WTC11 (cell line): ENCODE data around the gene HPCAL1. TPM values are rescaled to one million over a fixed set of nuclear protein-coding genes. Genes with fewer than 3 reads are reported as not detected.

Experiments
- ATAC-seq: fragments of 200-7000 bp; cut with Tn5 transposase; 2 replicates; pipeline ENCODE4 v1.10.0; 2021; ENCODE audit warnings: mild to moderate bottlenecking, moderate library complexity
- CTCF ChIA-PET: fragments of 300-600 bp; sonication (Branson Sonifier 250); formaldehyde crosslinking; loops from one replicate; lab custom pipeline; 2021; ENCODE audit warnings: antibody characterized with exemption; lab: Charles Lee
- POLR2A ChIA-PET: fragments of 350-600 bp; sonication (Branson Sonifier 250); formaldehyde crosslinking; loops from one replicate; lab custom pipeline; 2021; ENCODE audit warnings: antibody characterized with exemption; lab: Charles Lee
- DNase-seq: peaks from one replicate; pipeline ENCODE4 v3.0.0; 2021; ENCODE audit warnings: low spot score
- H3K27ac Mint-ChIP-seq: 2 replicates; pipeline ENCODE4 v1.8.0; 2021; ENCODE audit warnings: mixed read lengths
- H3K27me3 Mint-ChIP-seq: 2 replicates; pipeline ENCODE4 v1.8.0; 2021; ENCODE audit warnings: low read depth, mild to moderate bottlenecking, moderate library complexity, mixed read lengths
- H3K36me3 Mint-ChIP-seq: 2 replicates; pipeline ENCODE4 v1.8.0; 2021; ENCODE audit warnings: mixed read lengths
- H3K4me1 Mint-ChIP-seq: 2 replicates; pipeline ENCODE4 v1.8.0; 2022; ENCODE audit warnings: mixed read lengths
- H3K4me3 Mint-ChIP-seq: 2 replicates; pipeline ENCODE4 v1.8.0; 2021; ENCODE audit warnings: mild to moderate bottlenecking, moderate library complexity, mixed read lengths
- H3K9me3 Mint-ChIP-seq: 2 replicates; pipeline ENCODE4 v1.8.0; 2021; ENCODE audit warnings: mixed read lengths
- CREM ChIP-seq: sonication (generic); formaldehyde crosslinking; IDR thresholded peaks from 2 replicates; pipeline ENCODE4 v1.8.1; 2022; ENCODE audit warnings: mild to moderate bottlenecking, missing genetic modification reagents, moderate library complexity
- ELF4 ChIP-seq: sonication (generic); formaldehyde crosslinking; IDR thresholded peaks from 2 replicates; pipeline ENCODE4 v1.8.1; 2022; ENCODE audit warnings: low read depth, mild to moderate bottlenecking, moderate library complexity, missing genetic modification reagents
- EMX1 ChIP-seq: fragments of 250-450 bp; sonication (Bioruptor Pico); IDR thresholded peaks from 2 replicates; pipeline ENCODE4 v1.8.0; 2021; ENCODE audit warnings: mild to moderate bottlenecking
- ESRRA ChIP-seq: sonication (generic); formaldehyde crosslinking; IDR thresholded peaks from 2 replicates; pipeline ENCODE4 v1.8.1; 2022; ENCODE audit warnings: mild to moderate bottlenecking, missing genetic modification reagents, borderline replicate concordance
- FOXK1 ChIP-seq: sonication (generic); formaldehyde crosslinking; IDR thresholded peaks from 2 replicates; pipeline ENCODE4 v1.8.0; 2022; ENCODE audit warnings: mild to moderate bottlenecking, moderate library complexity, missing genetic modification reagents
- GTF2I ChIP-seq: fragments of 250-450 bp; sonication (Bioruptor Pico); conservative IDR thresholded peaks from 2 replicates; pipeline ENCODE4 v1.4.0; 2021; ENCODE audit warnings: mild to moderate bottlenecking
- NR1H2 ChIP-seq: sonication (generic); formaldehyde crosslinking; IDR thresholded peaks from 2 replicates; pipeline ENCODE4 v1.9.0; 2021; ENCODE audit warnings: mild to moderate bottlenecking, moderate library complexity, missing genetic modification reagents
- SP1 ChIP-seq: sonication (generic); formaldehyde crosslinking; conservative IDR thresholded peaks from 2 replicates; pipeline ENCODE4 v1.8.1; 2022; ENCODE audit warnings: missing genetic modification reagents
- TCF7 ChIP-seq: sonication (generic); formaldehyde crosslinking; IDR thresholded peaks from 2 replicates; pipeline ENCODE4 v1.8.0; 2022; ENCODE audit warnings: mild to moderate bottlenecking, low read depth, missing genetic modification reagents, moderate library complexity
- ZNF219 ChIP-seq: sonication (generic); formaldehyde crosslinking; IDR thresholded peaks from 2 replicates; pipeline ENCODE4 v1.8.0; 2023; ENCODE audit warnings: missing genetic modification reagents, mild to moderate bottlenecking, borderline replicate concordance
- ZNF263 ChIP-seq: sonication (generic); formaldehyde crosslinking; IDR thresholded peaks from 2 replicates; pipeline ENCODE4 v1.8.1; 2022; ENCODE audit warnings: low read depth, mild to moderate bottlenecking, moderate library complexity, missing genetic modification reagents
- ZNF396 ChIP-seq: fragments of 250-450 bp; sonication (Bioruptor Pico); IDR thresholded peaks from 2 replicates; pipeline ENCODE4 v1.8.0; 2021; ENCODE audit warnings: mild to moderate bottlenecking, moderate library complexity, borderline replicate concordance
- ZNF423 ChIP-seq: fragments of 250-450 bp; sonication (Bioruptor Pico); IDR thresholded peaks from 2 replicates; pipeline ENCODE4 v2.1.2; 2022; ENCODE audit warnings: mild to moderate bottlenecking, moderate library complexity
- total RNA-seq: library from RNA; stranded (reverse); gene quantifications from 3 replicates; pipeline ENCODE4 v1.2.3, GENCODE V29; 2021
- TF ChIP-seq, protein P1 (sequence below): fragments of 250-450 bp; sonication (Bioruptor Pico); IDR thresholded peaks from 2 replicates; pipeline ENCODE4 v1.9.0; 2021; ENCODE audit warnings: mild to moderate bottlenecking
- TF ChIP-seq, protein P2 (sequence below): fragments of 250-450 bp; sonication (Bioruptor Pico); IDR thresholded peaks from 2 replicates; pipeline ENCODE4 v1.8.0; 2021; ENCODE audit warnings: mild to moderate bottlenecking
- TF ChIP-seq, protein P3 (sequence below): sonication (generic); formaldehyde crosslinking; IDR thresholded peaks from 2 replicates; pipeline ENCODE4 v1.8.1; 2023; ENCODE audit warnings: mild to moderate bottlenecking, missing genetic modification reagents
- TF ChIP-seq, protein P4 (sequence below): sonication (generic); formaldehyde crosslinking; IDR thresholded peaks from 2 replicates; pipeline ENCODE4 v1.8.0; 2022; ENCODE audit warnings: mild to moderate bottlenecking, missing genetic modification reagents
- TF ChIP-seq, protein P5 (sequence below): sonication (generic); formaldehyde crosslinking; conservative IDR thresholded peaks from 2 replicates; pipeline ENCODE4 v1.8.1; 2022; ENCODE audit warnings: mild to moderate bottlenecking, missing genetic modification reagents
- TF ChIP-seq, protein P6 (sequence below): sonication (generic); formaldehyde crosslinking; IDR thresholded peaks from 2 replicates; pipeline ENCODE4 v1.8.1; 2023; ENCODE audit warnings: mild to moderate bottlenecking, missing genetic modification reagents, moderate library complexity
- TF ChIP-seq, protein P7 (sequence below): sonication (generic); formaldehyde crosslinking; IDR thresholded peaks from 2 replicates; pipeline ENCODE4 v1.8.0; 2023; ENCODE audit warnings: missing genetic modification reagents, mild to moderate bottlenecking, borderline replicate concordance
- TF ChIP-seq, protein P8 (sequence below): sonication (generic); formaldehyde crosslinking; IDR thresholded peaks from 2 replicates; pipeline ENCODE4 v1.8.1; 2023; ENCODE audit warnings: mild to moderate bottlenecking, moderate library complexity, missing genetic modification reagents

The HPCAL1 gene
- total RNA-seq, 1 experiment from 2014 or later: 11.8 TPM

DNA sequence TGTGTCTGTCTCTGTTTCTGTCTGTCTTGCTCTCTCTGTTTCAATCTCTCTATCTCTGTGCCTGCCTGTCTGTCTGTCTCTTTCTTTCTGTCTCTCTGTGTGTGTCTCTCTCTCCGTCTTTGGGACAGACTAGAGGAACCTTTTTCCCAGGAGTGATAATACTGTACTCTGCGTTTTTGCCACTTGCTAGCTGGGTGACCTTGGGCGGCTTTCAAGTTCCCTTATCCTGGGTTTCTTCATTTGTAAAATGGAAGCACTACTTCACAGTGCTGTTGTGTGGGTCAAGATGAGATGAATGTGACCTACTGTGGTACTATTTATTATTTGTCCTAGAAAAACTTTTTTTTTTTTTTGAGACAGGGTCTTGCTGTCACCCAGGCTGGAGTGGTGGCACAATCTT, 42.4 kb downstream of the HPCAL1 start:
- ChIA-PET POLR2A (no interaction called here), CTCF (interaction anchor here (0.7 kb wide), 1 partner anchor 40 kb away, joined by 3 read pairs; no protein-coding TSS in a partner anchor)
- ATAC-seq (no peak), DNase-seq (no peak)
- H3K27ac Mint-ChIP-seq: no peak overlapping the region
- TF ChIP-seq FOXK1 (CRISPR knock-in tag): no peak
- TF ChIP-seq ZNF219 (CRISPR knock-in tag): no peak
- TF ChIP-seq, protein P1, sequence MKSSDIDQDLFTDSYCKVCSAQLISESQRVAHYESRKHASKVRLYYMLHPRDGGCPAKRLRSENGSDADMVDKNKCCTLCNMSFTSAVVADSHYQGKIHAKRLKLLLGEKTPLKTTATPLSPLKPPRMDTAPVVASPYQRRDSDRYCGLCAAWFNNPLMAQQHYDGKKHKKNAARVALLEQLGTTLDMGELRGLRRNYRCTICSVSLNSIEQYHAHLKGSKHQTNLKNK (CRISPR knock-in tag): no peak
- TF ChIP-seq GTF2I: no peak
- TF ChIP-seq, protein P2, sequence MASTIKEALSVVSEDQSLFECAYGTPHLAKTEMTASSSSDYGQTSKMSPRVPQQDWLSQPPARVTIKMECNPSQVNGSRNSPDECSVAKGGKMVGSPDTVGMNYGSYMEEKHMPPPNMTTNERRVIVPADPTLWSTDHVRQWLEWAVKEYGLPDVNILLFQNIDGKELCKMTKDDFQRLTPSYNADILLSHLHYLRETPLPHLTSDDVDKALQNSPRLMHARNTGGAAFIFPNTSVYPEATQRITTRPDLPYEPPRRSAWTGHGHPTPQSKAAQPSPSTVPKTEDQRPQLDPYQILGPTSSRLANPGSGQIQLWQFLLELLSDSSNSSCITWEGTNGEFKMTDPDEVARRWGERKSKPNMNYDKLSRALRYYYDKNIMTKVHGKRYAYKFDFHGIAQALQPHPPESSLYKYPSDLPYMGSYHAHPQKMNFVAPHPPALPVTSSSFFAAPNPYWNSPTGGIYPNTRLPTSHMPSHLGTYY (CRISPR knock-in tag): no peak
- no peak for TF ChIP-seq EMX1 (CRISPR knock-in tag)
- TF ChIP-seq NR1H2 (CRISPR knock-in tag): no peak
- no peak for TF ChIP-seq CREM (CRISPR knock-in tag)
- TF ChIP-seq ESRRA: no peak
- TF ChIP-seq, protein P3, sequence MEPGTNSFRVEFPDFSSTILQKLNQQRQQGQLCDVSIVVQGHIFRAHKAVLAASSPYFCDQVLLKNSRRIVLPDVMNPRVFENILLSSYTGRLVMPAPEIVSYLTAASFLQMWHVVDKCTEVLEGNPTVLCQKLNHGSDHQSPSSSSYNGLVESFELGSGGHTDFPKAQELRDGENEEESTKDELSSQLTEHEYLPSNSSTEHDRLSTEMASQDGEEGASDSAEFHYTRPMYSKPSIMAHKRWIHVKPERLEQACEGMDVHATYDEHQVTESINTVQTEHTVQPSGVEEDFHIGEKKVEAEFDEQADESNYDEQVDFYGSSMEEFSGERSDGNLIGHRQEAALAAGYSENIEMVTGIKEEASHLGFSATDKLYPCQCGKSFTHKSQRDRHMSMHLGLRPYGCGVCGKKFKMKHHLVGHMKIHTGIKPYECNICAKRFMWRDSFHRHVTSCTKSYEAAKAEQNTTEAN (CRISPR knock-in tag): no peak
- no peak for TF ChIP-seq ZNF423
- TF ChIP-seq, protein P4, sequence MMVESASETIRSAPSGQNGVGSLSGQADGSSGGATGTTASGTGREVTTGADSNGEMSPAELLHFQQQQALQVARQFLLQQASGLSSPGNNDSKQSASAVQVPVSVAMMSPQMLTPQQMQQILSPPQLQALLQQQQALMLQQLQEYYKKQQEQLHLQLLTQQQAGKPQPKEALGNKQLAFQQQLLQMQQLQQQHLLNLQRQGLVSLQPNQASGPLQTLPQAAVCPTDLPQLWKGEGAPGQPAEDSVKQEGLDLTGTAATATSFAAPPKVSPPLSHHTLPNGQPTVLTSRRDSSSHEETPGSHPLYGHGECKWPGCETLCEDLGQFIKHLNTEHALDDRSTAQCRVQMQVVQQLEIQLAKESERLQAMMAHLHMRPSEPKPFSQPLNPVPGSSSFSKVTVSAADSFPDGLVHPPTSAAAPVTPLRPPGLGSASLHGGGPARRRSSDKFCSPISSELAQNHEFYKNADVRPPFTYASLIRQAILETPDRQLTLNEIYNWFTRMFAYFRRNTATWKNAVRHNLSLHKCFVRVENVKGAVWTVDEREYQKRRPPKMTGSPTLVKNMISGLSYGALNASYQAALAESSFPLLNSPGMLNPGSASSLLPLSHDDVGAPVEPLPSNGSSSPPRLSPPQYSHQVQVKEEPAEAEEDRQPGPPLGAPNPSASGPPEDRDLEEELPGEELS (CRISPR knock-in tag): no peak
- no peak for TF ChIP-seq TCF7 (CRISPR knock-in tag)
- no peaks in the 10 kb centered on the region for H3K27me3 Mint-ChIP-seq
- no peaks in the 10 kb centered on the region for H3K36me3 Mint-ChIP-seq
- H3K4me1 Mint-ChIP-seq: peaks cover 6% of the 10 kb centered on the region
- no peak overlapping the region for H3K4me3 Mint-ChIP-seq
- no peaks in the 10 kb centered on the region for H3K9me3 Mint-ChIP-seq

DNA sequence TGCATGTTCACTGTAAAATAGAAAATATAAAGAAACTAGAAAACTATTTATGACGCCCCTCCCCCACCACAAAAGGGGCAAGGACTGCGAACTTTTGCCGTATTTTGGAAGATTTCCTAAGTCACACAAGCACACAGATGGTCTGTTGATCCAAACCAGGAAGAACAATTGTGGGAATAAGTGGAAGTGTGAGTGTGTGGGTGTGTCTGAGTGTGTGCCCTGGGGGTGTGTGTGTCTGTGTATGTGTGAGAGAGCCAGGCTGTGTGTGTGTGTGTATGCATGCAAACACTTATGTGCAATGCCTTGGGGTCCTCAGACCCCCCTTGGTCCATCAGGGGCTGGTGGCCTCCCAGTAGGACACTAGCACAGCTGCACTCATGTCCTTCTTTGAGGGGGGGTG, 43.1 kb downstream of the HPCAL1 start:
- no peaks in the 10 kb centered on the region for H3K27me3 Mint-ChIP-seq
- peaks cover 6% of the 10 kb centered on the region for H3K4me1 Mint-ChIP-seq
- no peaks in the 10 kb centered on the region for H3K36me3 Mint-ChIP-seq
- ChIA-PET POLR2A (no interaction called here), CTCF (interaction anchor here (0.7 kb wide), 1 partner anchor 40 kb away, joined by 3 read pairs; no protein-coding TSS in a partner anchor)
- no peak for ATAC-seq
- no peak overlapping the region for H3K27ac Mint-ChIP-seq
- DNase-seq: no peak
- H3K9me3 Mint-ChIP-seq: no peaks in the 10 kb centered on the region
- no peak overlapping the region for H3K4me3 Mint-ChIP-seq
- TF ChIP-seq, protein P5, sequence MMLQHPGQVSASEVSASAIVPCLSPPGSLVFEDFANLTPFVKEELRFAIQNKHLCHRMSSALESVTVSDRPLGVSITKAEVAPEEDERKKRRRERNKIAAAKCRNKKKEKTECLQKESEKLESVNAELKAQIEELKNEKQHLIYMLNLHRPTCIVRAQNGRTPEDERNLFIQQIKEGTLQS (CRISPR knock-in tag): no peak
- TF ChIP-seq, protein P6, sequence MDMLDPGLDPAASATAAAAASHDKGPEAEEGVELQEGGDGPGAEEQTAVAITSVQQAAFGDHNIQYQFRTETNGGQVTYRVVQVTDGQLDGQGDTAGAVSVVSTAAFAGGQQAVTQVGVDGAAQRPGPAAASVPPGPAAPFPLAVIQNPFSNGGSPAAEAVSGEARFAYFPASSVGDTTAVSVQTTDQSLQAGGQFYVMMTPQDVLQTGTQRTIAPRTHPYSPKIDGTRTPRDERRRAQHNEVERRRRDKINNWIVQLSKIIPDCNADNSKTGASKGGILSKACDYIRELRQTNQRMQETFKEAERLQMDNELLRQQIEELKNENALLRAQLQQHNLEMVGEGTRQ (CRISPR knock-in tag): no peak
- TF ChIP-seq ZNF396 (CRISPR knock-in tag): no peak
- no peak for TF ChIP-seq SP1 (CRISPR knock-in tag)
- TF ChIP-seq, protein P7, sequence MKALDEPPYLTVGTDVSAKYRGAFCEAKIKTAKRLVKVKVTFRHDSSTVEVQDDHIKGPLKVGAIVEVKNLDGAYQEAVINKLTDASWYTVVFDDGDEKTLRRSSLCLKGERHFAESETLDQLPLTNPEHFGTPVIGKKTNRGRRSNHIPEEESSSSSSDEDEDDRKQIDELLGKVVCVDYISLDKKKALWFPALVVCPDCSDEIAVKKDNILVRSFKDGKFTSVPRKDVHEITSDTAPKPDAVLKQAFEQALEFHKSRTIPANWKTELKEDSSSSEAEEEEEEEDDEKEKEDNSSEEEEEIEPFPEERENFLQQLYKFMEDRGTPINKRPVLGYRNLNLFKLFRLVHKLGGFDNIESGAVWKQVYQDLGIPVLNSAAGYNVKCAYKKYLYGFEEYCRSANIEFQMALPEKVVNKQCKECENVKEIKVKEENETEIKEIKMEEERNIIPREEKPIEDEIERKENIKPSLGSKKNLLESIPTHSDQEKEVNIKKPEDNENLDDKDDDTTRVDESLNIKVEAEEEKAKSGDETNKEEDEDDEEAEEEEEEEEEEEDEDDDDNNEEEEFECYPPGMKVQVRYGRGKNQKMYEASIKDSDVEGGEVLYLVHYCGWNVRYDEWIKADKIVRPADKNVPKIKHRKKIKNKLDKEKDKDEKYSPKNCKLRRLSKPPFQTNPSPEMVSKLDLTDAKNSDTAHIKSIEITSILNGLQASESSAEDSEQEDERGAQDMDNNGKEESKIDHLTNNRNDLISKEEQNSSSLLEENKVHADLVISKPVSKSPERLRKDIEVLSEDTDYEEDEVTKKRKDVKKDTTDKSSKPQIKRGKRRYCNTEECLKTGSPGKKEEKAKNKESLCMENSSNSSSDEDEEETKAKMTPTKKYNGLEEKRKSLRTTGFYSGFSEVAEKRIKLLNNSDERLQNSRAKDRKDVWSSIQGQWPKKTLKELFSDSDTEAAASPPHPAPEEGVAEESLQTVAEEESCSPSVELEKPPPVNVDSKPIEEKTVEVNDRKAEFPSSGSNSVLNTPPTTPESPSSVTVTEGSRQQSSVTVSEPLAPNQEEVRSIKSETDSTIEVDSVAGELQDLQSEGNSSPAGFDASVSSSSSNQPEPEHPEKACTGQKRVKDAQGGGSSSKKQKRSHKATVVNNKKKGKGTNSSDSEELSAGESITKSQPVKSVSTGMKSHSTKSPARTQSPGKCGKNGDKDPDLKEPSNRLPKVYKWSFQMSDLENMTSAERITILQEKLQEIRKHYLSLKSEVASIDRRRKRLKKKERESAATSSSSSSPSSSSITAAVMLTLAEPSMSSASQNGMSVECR (CRISPR knock-in tag): no peak
- no peak for TF ChIP-seq ZNF263 (CRISPR knock-in tag)
- TF ChIP-seq, protein P4 (CRISPR knock-in tag): no peak
- TF ChIP-seq, protein P8, sequence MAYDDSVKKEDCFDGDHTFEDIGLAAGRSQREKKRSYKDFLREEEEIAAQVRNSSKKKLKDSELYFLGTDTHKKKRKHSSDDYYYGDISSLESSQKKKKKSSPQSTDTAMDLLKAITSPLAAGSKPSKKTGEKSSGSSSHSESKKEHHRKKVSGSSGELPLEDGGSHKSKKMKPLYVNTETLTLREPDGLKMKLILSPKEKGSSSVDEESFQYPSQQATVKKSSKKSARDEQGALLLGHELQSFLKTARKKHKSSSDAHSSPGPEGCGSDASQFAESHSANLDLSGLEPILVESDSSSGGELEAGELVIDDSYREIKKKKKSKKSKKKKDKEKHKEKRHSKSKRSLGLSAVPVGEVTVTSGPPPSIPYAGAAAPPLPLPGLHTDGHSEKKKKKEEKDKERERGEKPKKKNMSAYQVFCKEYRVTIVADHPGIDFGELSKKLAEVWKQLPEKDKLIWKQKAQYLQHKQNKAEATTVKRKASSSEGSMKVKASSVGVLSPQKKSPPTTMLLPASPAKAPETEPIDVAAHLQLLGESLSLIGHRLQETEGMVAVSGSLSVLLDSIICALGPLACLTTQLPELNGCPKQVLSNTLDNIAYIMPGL (CRISPR knock-in tag): no peak
- no peak for TF ChIP-seq ELF4 (CRISPR knock-in tag)
